ENCODE measurements around the gene TNIP1.

DNA sequence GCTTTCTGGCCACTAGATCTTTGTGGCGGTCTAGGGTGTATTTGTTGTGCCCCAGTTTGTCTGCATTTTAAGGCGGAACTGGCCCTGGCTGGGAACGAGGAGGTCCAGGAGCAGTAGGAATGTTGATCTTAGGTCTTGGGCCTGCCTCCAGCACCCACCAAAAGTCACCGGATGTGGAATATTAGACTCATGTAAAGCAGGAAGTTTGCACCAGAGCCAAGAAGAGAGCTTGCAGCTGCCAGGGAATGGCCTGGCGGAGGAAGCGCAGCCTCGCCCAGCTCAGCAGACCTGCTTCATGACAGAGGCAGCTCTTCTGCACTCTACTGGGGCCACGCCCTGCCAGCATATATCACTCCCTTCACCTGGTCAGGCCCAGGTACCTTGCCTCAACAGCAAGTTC lies 57.2 kb downstream of the TNIP1 start:
- TF ChIP-seq, protein P1, sequence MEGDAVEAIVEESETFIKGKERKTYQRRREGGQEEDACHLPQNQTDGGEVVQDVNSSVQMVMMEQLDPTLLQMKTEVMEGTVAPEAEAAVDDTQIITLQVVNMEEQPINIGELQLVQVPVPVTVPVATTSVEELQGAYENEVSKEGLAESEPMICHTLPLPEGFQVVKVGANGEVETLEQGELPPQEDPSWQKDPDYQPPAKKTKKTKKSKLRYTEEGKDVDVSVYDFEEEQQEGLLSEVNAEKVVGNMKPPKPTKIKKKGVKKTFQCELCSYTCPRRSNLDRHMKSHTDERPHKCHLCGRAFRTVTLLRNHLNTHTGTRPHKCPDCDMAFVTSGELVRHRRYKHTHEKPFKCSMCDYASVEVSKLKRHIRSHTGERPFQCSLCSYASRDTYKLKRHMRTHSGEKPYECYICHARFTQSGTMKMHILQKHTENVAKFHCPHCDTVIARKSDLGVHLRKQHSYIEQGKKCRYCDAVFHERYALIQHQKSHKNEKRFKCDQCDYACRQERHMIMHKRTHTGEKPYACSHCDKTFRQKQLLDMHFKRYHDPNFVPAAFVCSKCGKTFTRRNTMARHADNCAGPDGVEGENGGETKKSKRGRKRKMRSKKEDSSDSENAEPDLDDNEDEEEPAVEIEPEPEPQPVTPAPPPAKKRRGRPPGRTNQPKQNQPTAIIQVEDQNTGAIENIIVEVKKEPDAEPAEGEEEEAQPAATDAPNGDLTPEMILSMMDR (IDR thresholded peaks at IDR 0.05; ENCODE audit: low read depth, low read length, poor library complexity, severe bottlenecking), result no peak
- no peak for TF ChIP-seq EZH2phosphoT487 (IDR thresholded peaks at IDR 0.05; ENCODE audit: borderline replicate concordance, low read length)

Measured in DOHH2 (cell line).